Prostate gland (tissue), 1 donor: Measurements from ENCODE around the gene MAP7D2.

Source experiments
- POLR2A ChIP-seq: fragments of 450-650 bp; IDR thresholded peaks from one replicate; pipeline ENCODE4 v1.6.1; 2016; ENCODE audit warnings: antibody characterized with exemption, mild to moderate bottlenecking
- POLR2AphosphoS5 ChIP-seq: sonication (generic); formaldehyde crosslinking; IDR thresholded peaks from one replicate; pipeline ENCODE4 v1.6.1; 2017; ENCODE audit warnings: antibody characterized with exemption

DNA sequence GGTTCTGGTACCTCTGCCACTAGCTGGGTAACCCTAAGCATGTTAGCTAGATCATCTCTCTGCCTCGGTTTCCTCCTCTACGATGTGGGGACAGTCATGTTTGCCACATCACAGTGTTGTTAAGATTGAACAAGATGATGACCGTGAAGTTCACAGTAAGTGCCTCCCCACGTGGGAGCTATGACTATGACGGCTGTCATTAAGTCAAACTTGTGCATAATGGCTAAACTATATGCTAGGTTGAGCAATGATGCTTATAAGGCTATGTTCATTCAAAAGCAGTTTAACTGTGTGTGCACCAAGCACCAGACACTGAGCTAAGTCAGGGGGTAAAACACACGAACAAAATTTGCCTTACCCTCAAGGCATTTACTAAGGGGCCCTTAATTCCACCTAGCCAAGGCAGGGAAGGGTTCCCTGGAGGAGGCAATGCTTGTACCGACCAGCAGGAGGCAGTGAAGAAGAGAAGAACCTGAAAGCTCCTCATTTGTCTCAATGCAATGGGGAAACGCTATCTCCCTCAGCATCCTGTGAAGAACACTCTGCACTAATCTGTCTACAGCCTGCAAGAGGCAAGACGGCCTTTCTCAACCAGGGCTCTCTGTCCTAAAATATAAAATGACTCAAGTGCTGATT, 52.9 kb downstream of the MAP7D2 start:
- TF ChIP-seq POLR2AphosphoS5 (no peak), POLR2A (no peak)
